Measurements from ENCODE around the gene MTR.

MTR gene

DNA sequence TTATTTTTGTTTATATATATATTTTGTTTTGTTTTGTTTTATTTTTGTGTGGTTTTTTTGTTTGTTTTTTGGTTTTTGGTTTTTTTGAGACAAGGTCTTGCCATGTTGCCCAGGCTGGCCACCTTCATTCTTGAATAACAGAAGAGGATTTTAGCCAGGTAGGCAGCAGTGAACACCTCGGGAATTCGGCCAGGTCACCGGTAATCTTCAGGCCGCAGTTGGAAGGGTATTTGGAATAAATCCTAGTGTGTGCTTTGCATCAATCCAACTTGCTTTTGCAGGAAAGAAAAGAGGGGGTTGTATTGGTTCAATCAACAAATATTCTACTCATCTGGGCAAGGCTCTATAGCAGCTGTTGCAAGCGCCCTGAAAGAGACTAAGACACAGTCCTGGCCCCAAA, 155.3 kb downstream of the MTR start:
- Histone ChIP-seq H3K4me2 (ENCODE audit: low read length) (no peak overlapping the region), H3K27ac (no peak overlapping the region), H3K79me2 (no peaks in the 10 kb centered on the region), H3K36me3 (ENCODE audit: control insufficient read depth, insufficient read depth, low read length) (no peaks in the 10 kb centered on the region), H3K9me3 (ENCODE audit: control insufficient read depth, low read length) (no peaks in the 10 kb centered on the region), H3K9ac (no peak overlapping the region), H3K27me3 (ENCODE audit: control insufficient read depth, insufficient read depth, low read length) (no peaks in the 10 kb centered on the region), H3K4me3 (ENCODE audit: low read depth, low read length) (no peak overlapping the region), H3K4me1 (no peaks in the 10 kb centered on the region), H2AFZ (no peak overlapping the region)
- TF ChIP-seq, protein P1, sequence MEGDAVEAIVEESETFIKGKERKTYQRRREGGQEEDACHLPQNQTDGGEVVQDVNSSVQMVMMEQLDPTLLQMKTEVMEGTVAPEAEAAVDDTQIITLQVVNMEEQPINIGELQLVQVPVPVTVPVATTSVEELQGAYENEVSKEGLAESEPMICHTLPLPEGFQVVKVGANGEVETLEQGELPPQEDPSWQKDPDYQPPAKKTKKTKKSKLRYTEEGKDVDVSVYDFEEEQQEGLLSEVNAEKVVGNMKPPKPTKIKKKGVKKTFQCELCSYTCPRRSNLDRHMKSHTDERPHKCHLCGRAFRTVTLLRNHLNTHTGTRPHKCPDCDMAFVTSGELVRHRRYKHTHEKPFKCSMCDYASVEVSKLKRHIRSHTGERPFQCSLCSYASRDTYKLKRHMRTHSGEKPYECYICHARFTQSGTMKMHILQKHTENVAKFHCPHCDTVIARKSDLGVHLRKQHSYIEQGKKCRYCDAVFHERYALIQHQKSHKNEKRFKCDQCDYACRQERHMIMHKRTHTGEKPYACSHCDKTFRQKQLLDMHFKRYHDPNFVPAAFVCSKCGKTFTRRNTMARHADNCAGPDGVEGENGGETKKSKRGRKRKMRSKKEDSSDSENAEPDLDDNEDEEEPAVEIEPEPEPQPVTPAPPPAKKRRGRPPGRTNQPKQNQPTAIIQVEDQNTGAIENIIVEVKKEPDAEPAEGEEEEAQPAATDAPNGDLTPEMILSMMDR (IDR thresholded peaks at IDR 0.05) = no peak

DNA sequence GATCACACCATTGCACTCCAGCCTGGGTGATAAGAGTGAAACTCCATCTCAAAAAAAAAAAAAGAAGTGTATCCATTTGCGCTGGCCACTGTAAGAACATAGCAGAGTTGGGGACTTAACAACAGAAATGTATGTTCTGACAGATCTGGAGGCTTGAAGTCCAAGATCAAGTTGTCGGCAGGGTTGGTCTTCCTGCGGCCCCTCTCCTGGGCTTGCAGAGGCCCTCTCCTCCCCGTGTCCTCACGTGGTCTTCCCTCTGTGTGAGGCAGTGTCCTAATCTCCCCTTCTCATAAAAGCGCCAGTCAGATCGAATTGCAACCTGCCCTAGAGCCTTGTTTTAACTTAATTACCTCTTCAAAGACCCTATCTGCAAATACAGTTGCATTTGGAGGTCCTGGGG, 156.6 kb downstream of the MTR start:
- no peak overlapping the region for H3K4me2 ChIP-seq (ENCODE audit: low read length)
- no peak overlapping the region for H2AFZ ChIP-seq
- H3K9ac ChIP-seq = no peak overlapping the region
- H3K36me3 ChIP-seq (ENCODE audit: control insufficient read depth, insufficient read depth, low read length) = no peaks in the 10 kb centered on the region
- TF ChIP-seq, protein P1 (IDR thresholded peaks at IDR 0.05) = no peak
- H3K9me3 ChIP-seq (ENCODE audit: control insufficient read depth, low read length) = no peaks in the 10 kb centered on the region
- H3K27ac ChIP-seq = no peak overlapping the region
- no peak overlapping the region for H3K4me3 ChIP-seq (ENCODE audit: low read depth, low read length)
- no peaks in the 10 kb centered on the region for H3K4me1 ChIP-seq
- no peaks in the 10 kb centered on the region for H3K79me2 ChIP-seq
- H3K27me3 ChIP-seq (ENCODE audit: control insufficient read depth, insufficient read depth, low read length) = no peaks in the 10 kb centered on the region

DNA sequence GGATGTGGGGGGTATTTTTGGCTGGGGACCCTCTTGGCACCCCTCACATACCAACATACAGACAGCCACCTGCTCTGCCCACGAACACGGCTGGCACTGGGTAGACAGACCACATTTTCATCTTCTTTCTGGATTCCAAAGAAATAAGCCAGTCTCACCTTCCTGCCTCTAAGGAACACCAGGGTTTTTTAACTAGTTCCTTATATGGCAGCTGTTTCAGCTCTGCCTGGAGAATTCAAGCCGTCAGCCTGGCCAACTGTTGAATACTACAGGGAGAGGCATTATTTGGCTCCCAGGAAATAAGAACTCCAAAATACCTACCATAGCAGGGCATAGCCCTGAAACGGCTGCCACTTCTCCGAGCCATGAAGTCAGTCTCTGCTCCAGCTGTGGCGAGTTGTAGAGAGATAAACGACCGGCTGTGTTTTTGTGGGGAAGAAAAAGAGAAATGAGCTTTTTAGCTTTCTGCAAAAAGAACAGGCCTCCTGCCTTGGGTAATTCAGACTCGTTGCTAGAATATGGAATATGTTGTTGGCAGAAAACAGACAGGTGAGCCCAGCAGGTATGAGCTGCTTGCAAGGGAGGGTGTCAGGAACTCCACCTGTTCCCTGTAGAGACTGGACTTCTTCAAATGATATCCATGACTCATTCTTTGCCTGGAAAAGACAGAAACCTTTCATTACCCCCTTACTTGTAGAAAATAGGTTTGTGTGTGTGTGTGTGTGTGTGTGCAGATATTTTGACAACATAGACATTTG, 157.3 kb downstream of the MTR start:
- Histone ChIP-seq H3K79me2 (no peaks in the 10 kb centered on the region), H3K27ac (no peak overlapping the region), H3K4me2 (ENCODE audit: low read length) (no peak overlapping the region), H3K36me3 (ENCODE audit: control insufficient read depth, insufficient read depth, low read length) (no peaks in the 10 kb centered on the region), H3K9me3 (ENCODE audit: control insufficient read depth, low read length) (no peaks in the 10 kb centered on the region), H3K4me3 (ENCODE audit: low read depth, low read length) (no peak overlapping the region), H3K27me3 (ENCODE audit: control insufficient read depth, insufficient read depth, low read length) (no peaks in the 10 kb centered on the region), H2AFZ (no peak overlapping the region), H3K4me1 (no peaks in the 10 kb centered on the region), H3K9ac (no peak overlapping the region)
- TF ChIP-seq, protein P1 (IDR thresholded peaks at IDR 0.05) = no peak

DNA sequence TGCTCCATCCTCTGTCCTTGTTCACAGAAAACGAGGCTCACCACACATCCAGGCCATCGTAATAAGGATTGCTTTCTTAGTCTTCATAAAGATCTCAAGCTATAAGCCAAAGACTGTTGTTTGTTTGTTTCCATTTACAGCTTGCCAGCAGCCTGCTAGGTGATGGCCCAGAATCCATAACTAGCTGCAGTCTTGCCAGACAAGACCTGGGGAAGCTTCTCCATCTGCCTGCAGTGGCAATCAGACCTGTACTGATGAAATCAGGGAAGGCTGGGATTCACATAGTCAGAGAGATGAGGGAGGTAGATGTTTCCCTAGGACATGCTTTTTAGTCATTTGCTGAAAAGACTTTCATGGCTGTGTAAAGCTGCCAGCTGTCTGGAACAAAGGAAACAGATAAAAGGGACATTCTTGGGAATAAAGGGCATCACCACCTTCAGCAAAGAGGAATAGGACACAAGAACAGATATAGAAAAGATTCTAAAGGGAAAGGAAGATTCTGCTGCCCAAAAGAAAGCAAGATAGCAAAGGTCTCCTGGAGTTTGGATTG, 158.1 kb downstream of the MTR start:
- H3K4me2 ChIP-seq (ENCODE audit: low read length) = no peak overlapping the region
- H3K9ac ChIP-seq = no peak overlapping the region
- H3K4me1 ChIP-seq = no peaks in the 10 kb centered on the region
- H3K79me2 ChIP-seq = no peaks in the 10 kb centered on the region
- H3K4me3 ChIP-seq (ENCODE audit: low read depth, low read length) = no peak overlapping the region
- H3K27me3 ChIP-seq (ENCODE audit: control insufficient read depth, insufficient read depth, low read length) = no peaks in the 10 kb centered on the region
- no peaks in the 10 kb centered on the region for H3K36me3 ChIP-seq (ENCODE audit: control insufficient read depth, insufficient read depth, low read length)
- H3K27ac ChIP-seq = no peak overlapping the region
- TF ChIP-seq, protein P1 (IDR thresholded peaks at IDR 0.05) = no peak
- H3K9me3 ChIP-seq (ENCODE audit: control insufficient read depth, low read length) = no peaks in the 10 kb centered on the region
- H2AFZ ChIP-seq = no peak overlapping the region

Measured in parathyroid adenoma (tissue), 2 donors.